ENCODE measurements around the gene PWWP2A.
"Not testable (repeated sequence)": the region's sequence is repeated elsewhere in the genome, so short reads cannot be mapped to it uniquely, and the experiment has no call there.

Gene PWWP2A

GRCh38 chr5:160159991-160160792, 40.9 kb upstream of the PWWP2A start:
- no peak overlapping the region for H3K27ac ChIP-seq
- no peaks in the 10 kb centered on the region for H3K9me3 ChIP-seq (ENCODE audit: low read depth, low read length)
- TF ChIP-seq EZH2 (IDR thresholded peaks at IDR 0.05) (no peak), FOXP2 (optimal IDR thresholded peaks at IDR 0.05; ENCODE audit: control extremely low read depth, extremely low read length, insufficient read depth) (no peak), POLR2AphosphoS5 (IDR thresholded peaks at IDR 0.05; ENCODE audit: borderline replicate concordance, low read depth, low read length) (no peak)
- no peak overlapping the region for H3K4me3 ChIP-seq
- H3K36me3 ChIP-seq (ENCODE audit: insufficient read depth, low read length): no peaks in the 10 kb centered on the region
- H3K9ac ChIP-seq (ENCODE audit: insufficient read length): no peak overlapping the region
- no peak for DNase-seq (ENCODE audit: low read depth, low spot score)

- DNase-seq (ENCODE audit: low read depth, low spot score): no peak
- no peak for TF ChIP-seq POLR2AphosphoS5 (IDR thresholded peaks at IDR 0.05; ENCODE audit: borderline replicate concordance, low read depth, low read length)
- no peak for TF ChIP-seq FOXP2 (optimal IDR thresholded peaks at IDR 0.05; ENCODE audit: control extremely low read depth, extremely low read length, insufficient read depth)
- TF ChIP-seq EZH2 (IDR thresholded peaks at IDR 0.05): no peak
- Histone ChIP-seq H3K9ac (ENCODE audit: insufficient read length) (no peak overlapping the region), H3K4me3 (no peak overlapping the region), H3K36me3 (ENCODE audit: insufficient read depth, low read length) (no peaks in the 10 kb centered on the region), H3K27ac (no peak overlapping the region), H3K9me3 (ENCODE audit: low read depth, low read length) (no peaks in the 10 kb centered on the region)
Measured at GRCh38 chr5:160158087-160158486, 38.8 kb upstream of the PWWP2A start.

DNA sequence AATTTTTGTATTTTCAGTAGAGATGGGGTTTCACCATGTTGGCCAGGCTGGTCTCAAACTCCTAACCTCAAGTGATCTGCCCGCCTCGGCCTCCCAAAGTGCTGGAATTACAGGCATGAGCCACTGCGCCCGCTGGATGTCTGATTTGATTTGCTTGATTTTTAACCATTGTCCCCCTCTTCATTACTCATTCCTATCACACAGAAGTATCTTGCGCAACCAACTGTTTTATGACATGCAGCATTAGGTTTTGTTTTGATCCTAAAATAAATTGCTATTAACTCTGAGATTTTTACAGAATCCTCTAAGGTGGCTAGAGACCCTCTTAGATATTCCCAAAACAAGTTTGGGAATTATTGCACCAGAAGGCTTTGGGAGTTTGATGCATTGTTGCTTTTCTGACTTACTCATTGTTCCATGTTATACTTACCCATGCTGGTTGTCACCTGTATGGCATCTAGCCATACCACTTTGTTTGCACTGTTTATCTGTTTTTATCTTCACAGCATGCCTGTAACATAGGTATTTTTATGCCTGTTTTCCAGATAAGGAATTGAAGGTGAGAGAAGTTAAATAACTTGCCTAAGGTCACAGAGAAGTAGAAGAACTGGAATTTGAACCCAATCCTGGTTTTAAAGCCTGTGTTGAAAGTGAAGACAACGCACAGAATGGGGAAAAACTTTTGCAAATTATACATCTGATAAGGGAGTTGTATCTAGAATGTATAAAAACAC, 35.9 kb upstream of the PWWP2A start:
- TF ChIP-seq FOXP2 (optimal IDR thresholded peaks at IDR 0.05; ENCODE audit: control extremely low read depth, extremely low read length, insufficient read depth): no peak
- no peak for TF ChIP-seq POLR2AphosphoS5 (IDR thresholded peaks at IDR 0.05; ENCODE audit: borderline replicate concordance, low read depth, low read length)
- no peak for TF ChIP-seq EZH2 (IDR thresholded peaks at IDR 0.05)
- H3K4me3 ChIP-seq: no peak overlapping the region
- no peak for DNase-seq (ENCODE audit: low read depth, low spot score)
- H3K9me3 ChIP-seq (ENCODE audit: low read depth, low read length): no peaks in the 10 kb centered on the region
- no peaks in the 10 kb centered on the region for H3K36me3 ChIP-seq (ENCODE audit: insufficient read depth, low read length)
- no peak overlapping the region for H3K9ac ChIP-seq (ENCODE audit: insufficient read length)
- H3K27ac ChIP-seq: no peak overlapping the region

DNA sequence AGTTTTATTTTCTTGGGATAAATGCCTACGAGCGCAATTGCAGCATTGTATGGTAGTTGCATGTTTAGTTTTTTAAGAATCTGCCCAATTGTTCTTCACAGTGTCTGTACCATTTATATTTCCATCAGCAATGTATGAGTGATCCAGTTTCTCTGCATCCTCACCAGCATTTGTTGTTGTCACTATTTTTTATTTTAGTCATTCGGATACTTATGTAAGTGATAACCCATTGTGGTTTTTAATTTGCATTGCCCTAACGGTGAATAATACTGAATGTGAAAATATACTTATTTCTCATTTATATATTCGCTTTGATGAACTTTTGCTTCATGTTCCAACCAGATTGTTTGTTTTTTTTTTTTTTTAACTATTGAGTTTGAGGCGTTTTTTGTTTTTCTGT, 33.7 kb upstream of the PWWP2A start:
- no peak for TF ChIP-seq FOXP2 (optimal IDR thresholded peaks at IDR 0.05; ENCODE audit: control extremely low read depth, extremely low read length, insufficient read depth)
- TF ChIP-seq POLR2AphosphoS5 (IDR thresholded peaks at IDR 0.05; ENCODE audit: borderline replicate concordance, low read depth, low read length): no peak
- TF ChIP-seq EZH2 (IDR thresholded peaks at IDR 0.05): no peak
- Histone ChIP-seq H3K9me3 (ENCODE audit: low read depth, low read length) (no peaks in the 10 kb centered on the region), H3K36me3 (ENCODE audit: insufficient read depth, low read length) (no peaks in the 10 kb centered on the region), H3K4me3 (no peak overlapping the region), H3K27ac (no peak overlapping the region), H3K9ac (ENCODE audit: insufficient read length) (no peak overlapping the region)
- no peak for DNase-seq (ENCODE audit: low read depth, low spot score)

DNA sequence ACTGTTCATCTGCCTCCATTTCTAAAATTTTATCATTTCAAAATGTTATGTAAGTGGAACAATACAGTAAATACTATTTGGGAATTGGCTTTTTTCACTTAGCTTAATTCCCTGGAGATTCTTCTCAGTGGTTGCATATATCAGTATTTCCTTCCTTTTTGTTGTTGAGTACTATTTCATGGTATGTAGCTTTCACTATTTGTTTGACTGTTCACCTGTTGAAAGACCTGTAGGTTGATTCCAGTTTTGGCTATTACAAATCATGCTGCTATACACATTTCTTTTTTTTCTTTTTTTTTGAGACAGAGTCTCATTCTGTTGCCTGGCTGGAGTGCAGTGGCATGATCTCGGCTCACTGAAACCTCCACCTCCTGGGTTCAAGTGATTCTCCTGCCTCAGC, 33.0 kb upstream of the PWWP2A start:
- H3K4me3 ChIP-seq: no peak overlapping the region
- H3K9me3 ChIP-seq (ENCODE audit: low read depth, low read length): no peaks in the 10 kb centered on the region
- H3K36me3 ChIP-seq (ENCODE audit: insufficient read depth, low read length): no peaks in the 10 kb centered on the region
- H3K27ac ChIP-seq: no peak overlapping the region
- no peak for DNase-seq (ENCODE audit: low read depth, low spot score)
- no peak overlapping the region for H3K9ac ChIP-seq (ENCODE audit: insufficient read length)
- TF ChIP-seq FOXP2 (optimal IDR thresholded peaks at IDR 0.05; ENCODE audit: control extremely low read depth, extremely low read length, insufficient read depth): no peak
- TF ChIP-seq EZH2 (IDR thresholded peaks at IDR 0.05): no peak
- no peak for TF ChIP-seq POLR2AphosphoS5 (IDR thresholded peaks at IDR 0.05; ENCODE audit: borderline replicate concordance, low read depth, low read length)

DNA sequence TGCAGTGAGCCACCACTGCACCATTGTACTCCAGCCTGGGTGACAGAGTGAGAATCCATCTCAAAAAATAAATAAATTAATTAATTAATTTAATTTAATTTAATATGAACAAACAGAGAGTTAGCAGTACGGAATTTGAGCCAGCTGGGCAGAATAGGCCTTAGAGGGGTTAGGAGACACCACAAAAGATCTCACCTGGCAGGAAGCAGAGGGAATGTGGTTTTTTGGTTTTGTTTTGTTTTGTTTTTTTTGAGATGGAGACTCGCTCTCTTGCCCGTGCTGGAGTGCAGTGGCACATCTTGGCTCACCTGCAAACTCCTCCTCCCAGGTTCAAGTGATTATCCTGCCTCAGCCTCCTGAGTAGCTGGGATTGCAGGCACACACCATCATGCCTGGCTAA, 31.8 kb upstream of the PWWP2A start:
- Histone ChIP-seq H3K36me3 (ENCODE audit: insufficient read depth, low read length) (no peaks in the 10 kb centered on the region), H3K27ac (no peak overlapping the region), H3K4me3 (no peak overlapping the region), H3K9me3 (ENCODE audit: low read depth, low read length) (no peaks in the 10 kb centered on the region), H3K9ac (ENCODE audit: insufficient read length) (no peak overlapping the region)
- TF ChIP-seq EZH2 (IDR thresholded peaks at IDR 0.05): no peak
- no peak for TF ChIP-seq POLR2AphosphoS5 (IDR thresholded peaks at IDR 0.05; ENCODE audit: borderline replicate concordance, low read depth, low read length)
- TF ChIP-seq FOXP2 (optimal IDR thresholded peaks at IDR 0.05; ENCODE audit: control extremely low read depth, extremely low read length, insufficient read depth): no peak
- no peak for DNase-seq (ENCODE audit: low read depth, low spot score)

DNA sequence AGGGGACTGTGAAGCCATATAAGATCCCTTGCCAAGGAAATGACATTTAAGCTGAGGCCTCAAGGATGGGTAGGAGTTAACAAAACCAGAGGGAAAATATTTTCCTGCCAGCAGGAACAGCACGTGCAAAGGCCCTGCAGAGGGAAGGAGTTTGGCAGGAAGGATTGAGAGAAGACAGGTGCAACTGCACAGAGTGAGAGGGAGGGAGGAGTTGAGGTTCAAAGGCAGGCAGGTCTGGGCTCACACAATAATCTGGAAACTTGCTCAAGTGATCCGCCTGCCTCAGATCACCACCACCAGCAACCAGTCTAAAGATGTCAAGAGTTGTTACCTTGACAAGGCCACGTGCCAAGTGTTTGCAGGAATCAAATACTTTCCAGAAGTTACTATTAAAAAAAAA, 31.1 kb upstream of the PWWP2A start:
- Histone ChIP-seq H3K36me3 (ENCODE audit: insufficient read depth, low read length) (no peaks in the 10 kb centered on the region), H3K9ac (ENCODE audit: insufficient read length) (no peak overlapping the region), H3K9me3 (ENCODE audit: low read depth, low read length) (no peaks in the 10 kb centered on the region), H3K27ac (no peak overlapping the region), H3K4me3 (no peak overlapping the region)
- no peak for DNase-seq (ENCODE audit: low read depth, low spot score)
- TF ChIP-seq POLR2AphosphoS5 (IDR thresholded peaks at IDR 0.05; ENCODE audit: borderline replicate concordance, low read depth, low read length) (no peak), FOXP2 (optimal IDR thresholded peaks at IDR 0.05; ENCODE audit: control extremely low read depth, extremely low read length, insufficient read depth) (no peak), EZH2 (IDR thresholded peaks at IDR 0.05) (no peak)

DNA sequence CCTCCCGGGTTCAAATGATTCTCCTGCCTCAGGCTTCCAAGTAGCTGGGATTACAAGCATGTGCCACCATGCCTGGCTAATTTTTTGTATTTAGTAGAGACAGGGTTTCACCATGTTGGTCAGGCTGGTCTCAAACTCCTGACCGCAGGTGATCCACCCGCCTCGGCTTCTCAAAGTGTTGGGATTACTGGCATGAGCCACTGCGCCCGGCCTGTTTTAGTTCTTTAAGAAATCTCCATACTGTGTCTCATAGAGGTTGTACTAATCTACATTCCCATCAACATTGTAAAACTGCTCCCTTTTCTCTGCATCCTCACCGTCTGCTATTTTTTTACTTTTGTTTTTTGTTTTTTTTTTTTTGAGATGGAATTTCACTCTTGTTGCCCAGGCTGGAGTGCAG, 25.2 kb upstream of the PWWP2A start:
- not testable (repeated sequence) for DNase-seq (ENCODE audit: low read depth, low spot score); H3K27ac ChIP-seq; H3K4me3 ChIP-seq; H3K36me3 ChIP-seq (ENCODE audit: insufficient read depth, low read length); H3K9me3 ChIP-seq (ENCODE audit: low read depth, low read length); H3K9ac ChIP-seq (ENCODE audit: insufficient read length)

Data from SK-N-MC (cell line).